NCI-H510A treated with DMSO at 0.1 percent for 48 hours (cell line): Measurements from ENCODE around the gene SDC3.
A peak's percentile ranks its signal among the peaks of the same experiment; 100 is the strongest.

ENCODE experiments used
- DNase-seq: peaks from one replicate; lab custom pipeline; 2025; lab: John Stamatoyannopoulos, UW

Gene SDC3

DNA sequence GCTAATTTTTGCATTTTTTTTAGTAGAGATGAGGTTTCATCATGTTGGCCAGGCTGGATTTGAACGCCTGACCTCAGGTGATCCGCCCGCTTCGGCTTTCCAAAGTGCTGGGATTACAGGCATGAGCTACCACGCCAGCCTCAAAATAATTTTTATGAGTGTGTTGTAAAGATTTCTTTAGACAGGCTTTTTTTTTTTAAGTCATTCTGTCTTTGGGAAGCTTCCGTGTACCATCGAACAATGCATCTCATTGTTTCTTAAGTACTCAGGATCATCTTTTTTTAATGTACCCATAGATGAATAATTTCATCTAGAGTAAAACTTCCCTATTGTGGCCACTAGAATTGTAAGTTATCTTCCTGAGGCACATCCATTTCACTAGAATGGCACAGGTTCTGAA is 19.6 kb upstream of the SDC3 start:
- DNase-seq, result no peak

GRCh38 chr1:30927448-30927847 is 18.9 kb upstream of the SDC3 start:
- DNase-seq, result no peak

DNA sequence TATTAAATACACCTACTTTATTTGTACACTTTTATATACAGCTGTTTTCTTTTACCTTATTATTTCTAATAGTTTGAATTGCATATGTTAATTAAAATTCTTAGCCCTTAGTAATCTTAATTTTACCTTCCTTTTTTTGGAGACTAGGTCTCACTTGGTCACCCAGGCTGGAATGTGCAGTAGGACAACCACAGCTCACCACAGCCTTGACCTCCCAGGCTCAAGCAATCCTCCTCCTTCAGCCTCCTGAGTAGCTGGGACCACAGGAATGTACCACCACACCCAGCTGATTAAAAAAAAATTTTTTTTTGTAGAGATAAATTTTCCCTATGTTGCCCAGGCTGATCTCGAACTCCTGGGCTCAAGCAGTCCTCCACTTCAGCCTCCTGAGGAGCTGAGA is 15.0 kb upstream of the SDC3 start:
- no peak for DNase-seq

GRCh38 chr1:30920827-30921226 is 12.3 kb upstream of the SDC3 start:
- no peak for DNase-seq

DNA sequence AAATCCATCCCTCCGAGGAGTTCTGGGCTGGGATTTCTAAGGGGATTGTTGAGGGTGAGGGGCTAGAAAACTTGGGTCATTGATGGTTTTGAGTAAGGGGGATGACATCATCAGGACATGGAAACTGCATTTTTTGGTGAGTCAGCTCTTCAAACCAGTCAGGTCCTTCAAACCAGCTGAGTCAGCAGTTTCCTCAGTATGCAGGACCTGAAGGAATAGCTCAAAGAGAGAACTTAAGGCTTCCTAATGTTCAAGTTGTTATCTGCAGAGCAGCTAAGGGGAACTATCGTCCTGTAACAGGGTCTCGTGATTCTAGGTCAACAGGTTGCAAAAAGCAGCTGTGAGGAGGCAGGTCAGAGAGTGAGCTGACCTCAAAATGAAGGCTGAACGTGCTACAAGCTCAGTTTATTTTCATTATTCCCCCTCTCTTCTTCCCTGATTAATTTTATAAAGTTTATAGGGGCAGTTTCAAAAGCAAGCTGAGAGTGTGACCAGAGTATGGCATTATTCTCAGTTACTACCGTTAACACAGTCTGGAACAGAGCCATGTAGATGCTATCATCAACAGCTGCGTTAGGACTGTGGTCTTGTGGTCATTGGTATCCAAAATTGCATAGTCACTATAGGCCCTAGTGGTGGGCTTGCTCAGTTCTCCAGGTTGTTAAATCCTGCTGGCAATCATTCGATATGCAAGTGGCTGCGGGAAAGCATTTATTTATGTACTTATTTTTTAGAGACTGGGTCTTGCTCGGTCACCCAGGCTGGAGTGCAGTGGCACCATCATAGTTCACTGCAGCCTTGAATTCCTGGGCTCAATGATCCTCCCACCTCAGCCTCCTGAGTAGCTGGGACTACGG is 10.7 kb upstream of the SDC3 start:
- no peak for DNase-seq

GRCh38 chr1:30916296-30916695 is 7.7 kb upstream of the SDC3 start:
- DNase-seq, result no peak

DNA sequence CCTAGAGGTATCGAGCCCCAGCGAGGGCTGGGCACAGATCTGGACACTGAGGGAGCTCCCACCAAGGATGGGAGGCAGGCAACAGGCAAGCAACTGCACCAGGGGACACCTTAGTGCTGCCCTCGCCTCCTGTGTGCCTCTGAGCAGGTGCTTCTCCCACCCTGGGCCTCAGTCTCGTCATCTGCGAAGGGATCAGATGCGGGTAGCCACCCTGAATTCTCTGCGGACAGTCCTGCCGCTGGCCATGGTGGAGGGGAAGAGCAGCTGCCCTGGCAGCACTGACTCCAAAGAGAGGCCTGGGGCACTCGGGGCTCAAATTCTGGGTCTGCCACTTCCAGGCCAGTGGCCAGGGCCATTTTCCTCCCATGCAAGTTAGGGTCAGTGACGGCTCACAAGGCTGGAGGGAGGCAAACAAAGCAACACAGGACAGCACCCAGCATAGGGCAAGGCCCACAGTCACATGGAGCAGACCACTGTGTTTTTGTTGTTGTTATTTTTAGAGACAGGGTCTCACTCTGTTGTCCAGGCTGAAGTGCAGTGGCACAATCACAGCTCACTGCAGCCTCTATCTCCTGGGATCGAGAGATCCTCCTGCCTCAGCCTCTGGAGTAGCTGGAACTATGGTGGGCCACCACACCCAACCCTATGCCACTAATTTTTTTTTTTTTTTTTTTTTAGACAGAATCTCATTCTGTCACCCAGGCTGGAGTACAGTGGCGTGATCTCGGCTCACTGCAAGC is 7.1 kb upstream of the SDC3 start:
- DNase-seq, result no peak

DNA sequence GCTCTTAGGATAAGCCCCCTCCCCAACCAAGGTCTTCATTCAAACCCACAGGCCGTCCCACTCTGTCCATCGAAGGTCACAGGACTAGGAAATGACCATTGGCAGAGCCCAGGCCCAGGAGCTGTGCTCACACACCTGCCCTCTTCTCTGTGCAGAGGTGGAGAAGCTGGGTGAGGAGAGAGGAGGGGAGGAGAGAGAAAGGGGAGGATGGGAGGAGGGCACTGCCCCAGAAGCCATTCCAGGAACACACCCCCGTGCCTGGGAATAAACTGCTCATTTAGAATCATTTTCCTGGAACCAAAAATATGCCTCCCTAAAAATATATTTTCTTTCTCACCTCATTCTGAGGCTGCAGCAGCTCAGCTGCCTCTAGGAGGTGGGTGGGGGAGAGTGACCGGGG is 6.4 kb upstream of the SDC3 start:
- no peak for DNase-seq

DNA sequence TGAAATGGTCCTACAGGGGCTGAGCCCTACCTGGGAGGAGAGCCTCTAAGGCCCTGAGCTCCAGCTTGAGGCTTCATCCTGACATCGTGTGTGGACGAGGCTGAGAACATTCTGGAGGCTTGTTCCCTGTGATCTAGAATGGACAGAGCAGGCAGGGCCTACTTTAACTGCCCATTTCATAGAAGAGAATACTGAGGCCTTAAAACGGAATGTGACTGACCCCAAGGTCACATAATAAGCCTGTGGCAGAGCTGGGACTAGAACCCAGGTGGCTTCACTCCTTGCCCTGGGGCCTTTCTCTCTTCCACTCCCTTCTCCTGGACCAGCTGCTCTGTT is 6.0 kb upstream of the SDC3 start:
- DNase-seq, result no peak

- DNase-seq, result no peak
Observed at GRCh38 chr1:30912913-30913652, 4.5 kb upstream of the SDC3 start.

GRCh38 chr1:30912224-30912623 is 3.7 kb upstream of the SDC3 start:
- DNase-seq, result no peak

GRCh38 chr1:30911059-30911954 is 2.7 kb upstream of the SDC3 start:
- DNase-seq, result peak; percentile 58

GRCh38 chr1:30909365-30910068 is 959 bp upstream of the SDC3 start:
- DNase-seq, result no peak

- DNase-seq, result no peak
Observed at GRCh38 chr1:30908316-30908695, 252 bp downstream of the SDC3 start.

GRCh38 chr1:30907481-30908315 is 860 bp downstream of the SDC3 start:
- DNase-seq, result no peak

DNA sequence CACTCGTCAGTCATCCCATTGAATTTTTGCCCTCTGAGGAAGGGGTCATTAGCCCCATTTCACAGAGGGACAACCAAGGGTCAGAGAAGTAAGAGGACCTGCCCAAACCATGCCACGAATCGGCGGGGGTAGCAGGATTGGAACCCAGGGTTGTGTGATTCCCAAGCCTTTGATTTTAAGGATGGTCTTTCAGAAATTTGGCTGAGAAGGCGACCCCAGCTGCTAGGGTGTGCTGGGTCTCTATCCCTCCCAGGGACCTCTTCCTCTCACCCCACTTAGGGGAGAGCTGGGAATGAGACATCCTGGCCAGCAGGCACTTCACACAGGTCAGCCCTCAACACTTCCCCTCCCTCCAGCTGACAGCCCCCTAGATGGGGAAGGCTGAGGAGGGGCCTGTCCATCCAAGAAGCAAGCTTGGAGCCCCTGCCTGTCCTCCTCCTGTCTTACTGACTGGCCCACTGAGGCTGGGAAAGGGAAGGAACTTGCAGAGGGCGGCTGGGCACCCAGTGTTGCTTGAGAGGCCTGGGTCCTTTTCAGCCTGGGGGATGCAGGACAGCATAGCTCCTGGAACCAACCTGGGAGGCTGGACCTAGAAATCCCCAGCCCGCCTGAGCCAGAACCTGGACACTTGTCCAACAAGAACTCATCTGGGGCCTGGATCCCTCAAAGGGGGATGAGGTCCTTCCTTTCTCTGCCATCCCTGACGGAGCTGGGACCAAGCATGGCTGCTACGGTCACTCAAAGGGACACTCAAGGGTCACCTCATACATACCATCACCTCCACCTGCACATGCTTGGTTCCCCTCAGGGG is 1.7 kb downstream of the SDC3 start:
- no peak for DNase-seq

GRCh38 chr1:30905916-30906620 is 2.5 kb downstream of the SDC3 start:
- DNase-seq, result no peak

GRCh38 chr1:30905403-30905802 is 3.2 kb downstream of the SDC3 start:
- DNase-seq, result no peak

- DNase-seq, result no peak
Observed at GRCh38 chr1:30904962-30905335, 3.6 kb downstream of the SDC3 start.
